HCEC 1CT (cell line): ENCODE results near the gene TAF9B.
"Not testable (repeated sequence)": the region's sequence is repeated elsewhere in the genome, so short reads cannot be mapped to it uniquely, and the experiment has no call there.

Experiments used
- DNase-seq: peaks from one replicate; pipeline ENCODE4 v3.0.0-alpha.2; 2017

Gene TAF9B

GRCh38 chrX:78111140-78111931, 28.1 kb downstream of the TAF9B start:
- no peak for DNase-seq

DNA sequence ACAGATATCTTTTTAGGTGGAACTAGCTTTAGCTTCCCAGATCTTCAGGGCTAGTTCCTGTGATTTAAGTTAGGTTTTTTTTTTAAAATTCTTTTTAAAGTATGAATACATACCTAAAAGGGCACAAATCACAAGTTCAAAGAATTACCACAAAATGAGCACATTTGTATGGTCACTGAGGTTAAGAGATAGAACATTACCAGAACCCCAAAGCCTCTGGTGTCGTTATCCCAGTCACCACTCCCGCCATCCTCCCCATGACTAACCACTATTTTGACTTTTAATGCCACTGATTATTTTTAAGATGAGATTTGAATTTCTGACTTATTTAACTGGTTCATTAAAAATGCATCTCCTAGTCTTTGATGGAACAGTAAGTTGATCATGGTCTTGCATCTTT, 30.0 kb downstream of the TAF9B start:
- DNase-seq = no peak

DNA sequence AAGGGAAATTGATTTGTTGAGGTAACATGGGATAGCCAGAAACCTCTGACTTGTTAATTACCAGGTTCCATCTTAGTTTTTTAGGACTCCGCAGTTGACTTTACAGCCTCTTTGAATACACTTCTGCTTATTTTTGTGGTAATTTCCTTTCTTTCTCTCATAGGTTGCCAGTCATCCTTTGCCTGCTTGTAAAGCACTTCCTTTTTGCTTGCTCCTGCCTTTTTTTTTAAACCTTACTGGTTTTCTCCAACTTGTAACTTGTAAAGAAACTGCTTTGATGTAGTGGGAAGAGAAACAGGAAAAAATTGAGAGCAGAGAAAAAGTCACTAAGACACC, 32.8 kb downstream of the TAF9B start:
- DNase-seq = no peak

DNA sequence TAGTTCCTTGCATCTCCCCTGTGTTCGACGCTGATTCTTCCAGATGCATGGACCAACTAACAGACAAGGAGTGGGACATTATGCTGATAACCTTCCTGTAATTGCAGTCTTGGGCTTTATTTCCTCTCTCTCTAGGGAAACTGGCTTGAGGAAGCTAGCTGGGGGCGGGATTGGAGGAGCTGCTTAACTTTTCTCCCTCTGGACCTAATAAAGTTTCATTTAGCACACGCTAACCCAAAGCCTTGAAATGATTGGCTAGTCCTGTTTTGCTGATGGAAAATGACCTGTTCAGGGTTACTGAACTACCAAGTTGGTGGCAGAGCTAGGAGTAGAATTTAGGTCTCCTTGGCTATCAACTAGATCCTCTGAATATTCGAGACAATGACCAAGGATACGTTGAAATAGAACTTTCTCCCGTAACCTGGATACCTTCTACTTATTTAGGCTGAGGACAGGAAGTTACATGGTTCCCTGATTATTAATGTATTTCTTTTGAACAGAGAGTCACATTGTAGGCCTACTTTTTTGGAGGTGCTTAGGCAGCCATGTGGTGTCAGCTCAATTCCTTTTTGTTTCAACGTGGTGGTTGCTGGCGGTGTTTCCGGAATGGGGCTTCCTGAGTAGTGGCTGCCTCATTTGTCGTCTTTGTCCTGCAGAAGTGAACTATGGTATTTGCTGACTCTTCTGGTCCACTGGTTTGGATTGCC, 33.4 kb downstream of the TAF9B start:
- DNase-seq = no peak

- DNase-seq = peak; percentile 31
Measured at GRCh38 chrX:78104447-78105176, 34.8 kb downstream of the TAF9B start.

DNA sequence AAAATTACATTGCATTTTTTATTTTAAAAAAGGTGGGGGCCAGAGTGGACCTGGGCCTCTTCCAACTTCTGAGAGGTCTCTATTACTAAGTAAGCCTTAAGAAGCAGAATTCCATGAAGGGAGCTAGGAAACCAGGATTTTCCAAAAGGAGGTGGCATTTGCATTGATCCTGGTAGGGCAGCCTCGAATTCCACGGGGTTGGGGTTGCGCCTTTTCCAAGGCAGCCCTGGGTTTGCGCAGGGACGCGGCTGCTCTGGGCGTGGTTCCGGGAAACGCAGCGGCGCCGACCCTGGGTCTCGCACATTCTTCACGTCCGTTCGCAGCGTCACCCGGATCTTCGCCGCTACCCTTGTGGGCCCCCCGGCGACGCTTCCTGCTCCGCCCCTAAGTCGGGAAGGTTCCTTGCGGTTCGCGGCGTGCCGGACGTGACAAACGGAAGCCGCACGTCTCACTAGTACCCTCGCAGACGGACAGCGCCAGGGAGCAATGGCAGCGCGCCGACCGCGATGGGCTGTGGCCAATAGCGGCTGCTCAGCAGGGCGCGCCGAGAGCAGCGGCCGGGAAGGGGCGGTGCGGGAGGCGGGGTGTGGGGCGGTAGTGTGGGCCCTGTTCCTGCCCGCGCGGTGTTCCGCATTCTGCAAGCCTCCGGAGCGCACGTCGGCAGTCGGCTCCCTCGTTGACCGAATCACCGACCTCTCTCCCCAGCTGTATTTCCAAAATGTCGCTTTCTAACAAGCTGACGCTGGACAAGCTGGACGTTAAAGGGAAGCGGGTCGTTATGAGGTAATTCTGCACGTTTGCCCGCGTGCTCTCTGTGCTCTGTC, 35.6 kb downstream of the TAF9B start, which contains the start of gene PGK1:
PGK1 (plus strand) TSS at position 626 of the 824 bp plus-strand sequence; CDS start at position 719, 93 bp downstream.
- DNase-seq = peak; percentile 93

DNA sequence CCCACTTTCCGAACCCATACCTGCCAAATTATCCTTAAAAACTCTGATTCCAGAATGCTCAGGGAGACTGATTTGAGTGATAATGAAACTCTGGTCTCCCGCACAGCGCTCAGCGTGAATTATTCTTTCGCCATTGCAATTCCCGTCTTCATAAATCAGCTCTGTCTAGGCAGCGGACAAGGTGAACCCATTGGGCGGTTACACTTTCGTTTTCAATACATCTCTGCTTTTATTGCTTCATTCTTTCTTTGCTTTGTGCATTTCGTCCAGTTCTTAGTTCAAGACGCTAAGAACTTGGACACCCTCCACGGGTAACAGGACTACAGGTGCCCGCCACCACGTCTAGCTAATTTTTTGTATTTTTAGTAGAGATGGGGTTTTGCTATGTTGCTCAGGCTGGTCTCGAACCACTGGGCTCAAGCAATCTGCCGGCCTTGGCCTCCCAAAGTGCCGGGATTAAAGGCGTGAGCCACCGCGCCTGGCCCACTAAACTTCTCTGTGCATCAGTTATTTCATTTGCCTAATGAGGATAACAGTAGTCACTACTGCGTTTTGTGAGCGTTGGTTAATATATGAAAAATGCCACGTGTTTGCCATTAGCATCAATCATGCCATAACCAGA, 36.3 kb downstream of the TAF9B start:
- no peak for DNase-seq

DNA sequence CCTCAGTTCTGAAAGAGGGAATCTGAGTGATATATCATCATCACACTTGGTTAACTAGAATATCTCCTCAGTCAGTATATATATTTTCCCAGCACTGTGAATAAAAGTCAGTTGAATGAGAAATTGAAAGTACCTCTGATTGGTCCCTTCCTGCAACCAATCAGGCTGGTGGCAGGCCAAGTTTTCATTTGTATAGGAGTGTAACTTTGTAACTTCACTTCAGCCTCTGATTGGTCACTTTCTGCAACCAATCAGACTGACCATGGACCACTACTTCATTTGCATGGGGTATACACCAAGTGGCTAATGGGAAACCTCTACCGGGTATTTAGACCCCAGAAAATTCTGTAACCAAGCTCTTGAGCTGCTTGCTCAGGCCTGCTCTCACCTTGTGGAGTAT, 37.4 kb downstream of the TAF9B start:
- DNase-seq = no peak

GRCh38 chrX:78098108-78098507, 41.3 kb downstream of the TAF9B start:
- DNase-seq = no peak

DNA sequence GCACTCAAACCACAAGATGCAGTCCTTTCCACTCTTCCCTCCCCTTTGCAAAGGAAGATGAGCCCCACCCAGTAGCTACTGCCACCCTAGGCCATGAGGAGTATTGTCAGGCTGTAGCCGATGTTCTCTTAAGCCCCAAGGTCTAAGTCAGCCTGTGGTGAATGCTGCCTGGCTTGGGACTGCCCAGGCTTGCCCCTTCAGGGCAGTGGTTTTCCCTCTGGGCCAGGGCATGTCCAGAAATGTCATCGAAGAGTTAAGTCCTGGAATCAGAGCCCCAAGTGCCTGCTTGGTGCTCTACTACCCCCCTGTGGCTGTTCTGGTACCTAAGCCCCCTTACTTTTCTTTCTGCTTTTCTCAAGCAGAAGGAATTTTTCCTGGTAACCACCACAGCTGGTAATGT, 47.2 kb downstream of the TAF9B start:
- peak; percentile 18 for DNase-seq

DNA sequence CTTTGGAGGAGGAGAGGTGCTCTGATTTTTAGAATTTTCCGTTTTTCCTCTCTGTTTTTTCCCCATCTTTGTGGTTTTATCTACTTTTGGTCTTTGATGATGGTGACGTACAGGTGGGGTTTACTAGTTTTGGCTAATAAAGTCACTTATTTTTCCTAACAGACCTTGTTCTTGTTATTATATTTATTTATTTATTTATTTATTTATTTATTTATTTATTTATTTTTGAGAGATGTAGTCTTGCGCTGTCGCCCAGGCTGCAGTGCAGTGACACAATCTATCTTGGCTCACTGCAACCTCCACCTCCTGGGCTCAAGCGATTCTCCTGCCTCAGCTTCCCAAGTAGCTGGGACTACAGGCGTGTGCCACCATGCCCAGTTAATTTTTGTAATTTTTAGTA, 58.0 kb downstream of the TAF9B start:
- not testable (repeated sequence) for DNase-seq
